Measurements from ENCODE around the gene TRIM23. TPM values are rescaled to one million over a fixed set of nuclear protein-coding genes. Genes with fewer than 3 reads are reported as not detected.

TRIM23 gene
- total RNA-seq: 13.3 and 22.6 TPM in 2 replicates

DNA sequence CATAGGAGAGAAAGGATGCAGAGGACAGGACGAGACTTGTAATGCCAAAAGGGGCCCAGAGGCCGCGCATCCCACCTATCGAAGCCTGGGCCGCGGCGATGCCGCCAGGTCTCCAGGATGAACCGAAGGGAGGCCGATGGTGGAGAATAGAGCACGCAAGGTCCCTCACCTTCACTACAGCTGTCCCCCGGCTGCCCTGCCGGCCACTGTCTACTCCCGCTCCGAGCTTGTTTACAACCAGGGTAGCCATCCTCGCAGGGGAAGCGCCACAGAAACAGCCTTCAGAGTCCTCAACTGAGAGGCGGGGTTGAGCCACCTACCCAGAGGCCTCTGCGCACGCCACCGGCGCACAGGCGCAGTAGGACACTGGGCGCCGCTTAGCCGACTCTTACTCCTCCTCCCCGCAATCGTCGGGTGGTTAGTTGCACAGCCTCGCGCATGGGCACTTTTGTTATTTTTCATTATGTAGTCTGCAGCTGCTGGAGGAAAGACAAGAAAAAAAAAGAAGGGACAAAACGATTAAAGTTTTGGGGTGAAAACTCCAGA lies at the start of gene TRIM23:
TRIM23 (minus strand) TSS at position 309 of the 546 bp plus-strand sequence; CDS start at position 250, 59 bp downstream.

DNA sequence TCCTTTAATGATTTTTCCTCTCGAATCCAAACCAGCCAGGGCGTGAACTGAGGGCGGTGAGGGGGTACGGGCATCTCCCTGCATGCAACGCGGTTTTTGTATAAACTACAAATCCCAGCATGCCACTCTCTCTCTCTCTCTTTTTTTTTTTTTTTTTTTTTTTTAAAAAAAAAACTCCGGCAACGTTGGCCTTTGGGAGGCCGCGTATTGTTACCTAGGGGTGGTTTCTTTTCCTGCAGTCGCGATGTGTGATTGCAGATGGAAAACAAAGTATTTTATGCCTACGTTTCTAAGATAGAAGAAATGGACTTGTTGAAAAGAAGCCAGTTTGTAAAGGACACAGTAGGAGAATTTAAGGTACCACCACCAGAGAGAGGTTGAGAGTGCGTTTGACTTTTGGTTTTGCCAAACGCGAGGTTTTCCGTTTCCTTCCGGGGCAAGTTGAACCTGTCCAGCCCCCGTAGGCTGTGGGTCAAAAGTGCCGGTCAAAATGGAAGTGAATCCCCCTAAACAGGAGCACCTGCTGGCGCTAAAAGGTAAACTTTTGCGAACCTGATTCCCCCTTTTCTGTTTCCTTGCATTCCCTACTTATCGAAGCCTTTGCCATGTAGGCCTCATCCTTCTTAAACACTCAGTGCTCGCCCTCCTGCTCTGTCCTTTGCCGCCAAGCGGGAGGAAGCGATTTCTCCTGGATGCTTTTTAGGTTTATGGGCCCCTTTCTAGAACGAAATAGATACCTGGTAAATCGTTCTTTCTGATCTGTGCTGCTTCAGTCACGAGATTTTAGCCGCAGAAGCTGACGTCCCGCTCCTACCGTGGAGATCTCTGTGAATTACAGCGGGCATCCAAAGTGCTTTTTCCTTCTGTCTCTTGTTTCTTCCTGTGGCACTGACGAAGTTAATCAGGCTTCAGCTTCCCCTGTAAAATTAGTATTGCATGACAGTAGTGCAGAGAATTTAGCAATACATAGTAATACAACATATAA lies 730 bp upstream of the TRIM23 start, which contains the start of the genes SHLD3 and TRAPPC13:
SHLD3 (plus strand) TSS at position 457 of the 985 bp plus-strand sequence. CDS start 4,561 bp downstream, outside the sequence.
TRAPPC13 (plus strand) TSS at position 457 of the 985 bp plus-strand sequence; CDS start at position 491, 34 bp downstream.

DNA sequence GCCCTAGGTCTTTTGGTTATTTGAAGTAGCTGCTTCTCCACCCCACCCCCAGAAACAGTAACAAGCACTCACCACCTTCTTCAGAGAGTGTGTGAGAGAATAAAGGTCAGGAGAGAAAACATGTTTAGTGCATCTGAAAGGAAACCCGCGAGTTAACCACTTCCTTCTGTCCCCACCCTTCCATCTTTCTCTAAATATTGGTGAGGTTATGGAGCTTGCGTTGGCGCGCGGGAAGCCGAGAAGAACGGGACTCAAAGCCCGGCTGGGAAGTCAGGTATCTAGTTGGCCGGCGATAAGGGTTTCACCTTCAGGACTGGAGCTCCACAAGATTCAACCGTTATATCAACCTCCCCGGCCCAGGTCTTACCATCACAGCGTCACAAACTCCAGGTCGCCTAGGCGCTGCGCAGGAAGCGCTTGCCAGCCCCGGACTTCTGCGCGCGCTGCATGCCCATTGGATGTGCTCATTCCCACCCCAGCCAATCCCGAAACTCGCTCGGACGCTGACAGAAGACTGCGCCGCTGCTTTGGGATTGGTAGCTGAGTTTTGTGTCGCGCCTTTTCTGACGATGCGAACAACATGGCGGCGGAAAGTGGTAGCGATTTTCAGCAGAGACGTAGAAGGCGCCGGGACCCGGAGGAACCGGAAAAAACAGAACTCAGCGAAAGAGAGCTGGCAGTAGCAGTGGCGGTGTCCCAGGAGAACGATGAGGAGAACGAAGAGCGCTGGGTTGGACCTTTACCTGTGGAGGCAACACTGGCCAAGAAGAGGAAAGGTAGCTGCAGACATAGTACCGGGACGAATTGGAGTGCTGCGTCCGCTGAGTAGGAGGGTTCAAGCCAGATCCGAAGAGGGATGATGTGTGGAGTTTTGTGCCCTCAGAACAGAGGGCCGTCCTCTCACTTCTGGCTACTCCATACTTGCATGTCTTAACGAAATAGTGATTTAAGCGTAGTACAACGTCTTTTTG lies 61.1 kb downstream of the TRIM23 start, which contains the start of the genes CENPK and PPWD1:
CENPK (minus strand) TSS at position 438 of the 971 bp plus-strand sequence. CDS start 8,261 bp downstream, outside the sequence.
PPWD1 (plus strand) TSS at position 566 of the 971 bp plus-strand sequence; CDS start at position 581, 15 bp downstream.

Other genes with a start within 250 kb of the TRIM23 start
- 86.4 and 100 TPM in 2 replicates for gene ADAMTS6, start 142.4 kb downstream of the TRIM23 start, total RNA-seq
- 20.5 and 24.6 TPM in 2 replicates for gene CENPK, start 61.2 kb downstream of the TRIM23 start, total RNA-seq
- gene PPWD1, start 61.0 kb downstream of the TRIM23 start, total RNA-seq: 36.1 and 52.3 TPM in 2 replicates
- 5.5 and 8.1 TPM in 2 replicates for gene SHLD3, start 694 bp upstream of the TRIM23 start, total RNA-seq
- 18.8 and 36.8 TPM in 2 replicates for gene TRAPPC13, start 694 bp upstream of the TRIM23 start, total RNA-seq
- gene SGTB, start 97.8 kb upstream of the TRIM23 start, total RNA-seq: 10.1 and 14.4 TPM in 2 replicates
- 42.2 and 53.8 TPM in 2 replicates for gene NLN, start 97.9 kb upstream of the TRIM23 start, total RNA-seq